GM19035 (cell line): ENCODE measurements around the gene TUBB2A.
"Not testable (repeated sequence)": the region's sequence is repeated elsewhere in the genome, so short reads cannot be mapped to it uniquely, and the experiment has no call there.

ENCODE experiments used
- ATAC-seq: cut with Tn5 transposase; IDR thresholded peaks from one replicate; pipeline ENCODE4 v1.9.1; 2021; ENCODE audit not compliant: unreplicated experiment

TUBB2A gene

DNA sequence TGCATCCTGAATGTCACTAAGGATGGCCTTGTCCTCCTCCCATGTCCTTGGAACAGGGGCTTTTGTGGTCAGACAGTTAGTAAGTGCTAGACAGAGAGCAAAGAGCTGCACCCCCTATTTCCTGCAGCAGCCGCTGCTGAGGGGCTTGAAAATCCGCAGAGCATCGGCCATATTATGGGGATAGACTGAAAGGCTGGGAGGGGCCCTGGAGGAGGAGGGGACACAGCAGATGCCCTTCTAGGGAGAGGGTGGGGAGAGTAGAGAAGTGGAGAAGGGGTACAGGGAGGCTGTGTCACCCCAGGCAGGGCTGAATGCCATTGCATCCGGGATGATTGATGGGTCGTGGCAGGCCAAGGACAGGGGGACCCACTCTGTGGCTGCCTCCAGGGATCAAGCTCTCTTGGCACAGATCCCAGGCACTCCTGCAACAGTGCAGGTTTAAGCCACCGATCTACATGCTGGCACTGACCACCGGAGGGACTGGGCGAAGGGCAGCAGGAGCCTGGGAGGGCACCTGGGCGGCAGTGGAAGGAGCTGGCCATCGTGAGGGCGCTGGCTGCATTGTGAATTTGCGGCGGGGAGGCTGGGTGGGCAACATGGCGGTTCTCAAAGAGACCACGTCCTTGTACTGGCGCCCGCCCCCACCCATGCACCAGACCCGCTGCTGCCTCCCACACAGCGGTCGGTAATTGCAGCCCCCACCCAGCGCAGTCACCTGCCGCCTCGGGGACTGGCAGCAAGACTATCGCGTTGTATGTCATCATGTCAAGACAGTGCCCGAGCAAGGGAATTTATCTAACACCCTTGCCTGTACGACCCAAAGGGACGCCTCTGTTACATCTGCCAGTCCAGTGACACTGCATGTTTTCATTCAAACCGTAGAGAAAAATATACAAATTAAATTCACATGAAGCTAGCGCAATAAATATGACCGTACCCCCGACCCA is 887 bp downstream of the TUBB2A start:
- peak; percentile 14 for ATAC-seq

DNA sequence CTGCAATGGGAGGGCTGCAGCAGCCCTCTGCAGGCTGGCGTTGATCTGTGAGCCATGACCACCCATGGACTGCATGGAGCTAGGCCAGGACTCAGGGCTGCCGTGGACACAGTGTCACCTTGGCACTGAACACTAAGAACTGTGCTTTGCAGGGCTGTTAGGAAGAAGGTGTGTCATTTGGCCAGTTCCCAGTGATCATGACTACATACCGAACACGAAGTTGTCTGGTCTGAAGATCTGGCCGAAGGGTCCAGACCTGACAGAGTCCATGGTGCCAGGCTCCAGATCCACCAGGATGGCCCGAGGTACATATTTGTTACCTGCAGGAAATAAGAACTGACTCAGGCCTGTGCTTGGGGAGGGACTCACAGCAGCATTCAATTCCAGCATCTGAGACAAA is 1.9 kb downstream of the TUBB2A start:
- not testable (repeated sequence) for ATAC-seq

DNA sequence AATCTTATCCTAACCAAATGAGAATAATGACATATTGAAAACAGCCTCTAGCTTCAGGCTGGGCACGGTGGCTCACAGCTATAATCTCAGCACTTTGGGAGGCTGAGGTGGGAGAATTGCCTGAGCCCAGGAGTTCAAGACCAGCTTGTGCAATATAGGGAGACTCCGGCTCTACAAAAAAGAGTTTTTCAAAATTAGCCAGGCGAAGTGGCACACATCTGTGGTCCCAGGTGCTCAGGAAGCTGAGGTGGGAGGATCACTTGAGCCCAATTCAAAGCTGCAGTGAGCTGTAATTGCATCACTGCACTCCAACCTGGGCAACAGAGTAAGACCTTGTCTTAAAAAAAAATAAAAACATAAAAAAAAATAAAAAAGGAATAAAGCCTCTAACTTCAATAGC is 4.7 kb downstream of the TUBB2A start:
- ATAC-seq: no peak

DNA sequence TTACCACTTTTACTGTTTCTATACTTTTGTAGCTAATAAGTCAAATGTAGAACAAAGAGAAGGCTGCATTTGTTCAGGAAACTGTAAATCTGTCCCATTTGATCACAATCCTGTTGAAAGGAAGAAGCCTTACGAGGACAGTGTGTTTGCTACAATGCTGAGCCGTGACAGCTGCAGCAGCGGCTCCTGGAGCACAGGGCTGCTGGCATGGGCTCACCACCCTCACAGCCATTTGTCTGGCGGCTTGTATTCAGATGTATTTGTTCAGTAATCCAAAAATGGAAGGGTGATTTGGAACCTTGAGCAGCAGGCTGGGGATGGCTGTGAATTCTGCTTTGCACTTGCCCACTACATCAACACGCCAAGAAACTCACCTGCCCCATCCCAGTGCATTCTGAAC is 5.7 kb downstream of the TUBB2A start:
- no peak for ATAC-seq

DNA sequence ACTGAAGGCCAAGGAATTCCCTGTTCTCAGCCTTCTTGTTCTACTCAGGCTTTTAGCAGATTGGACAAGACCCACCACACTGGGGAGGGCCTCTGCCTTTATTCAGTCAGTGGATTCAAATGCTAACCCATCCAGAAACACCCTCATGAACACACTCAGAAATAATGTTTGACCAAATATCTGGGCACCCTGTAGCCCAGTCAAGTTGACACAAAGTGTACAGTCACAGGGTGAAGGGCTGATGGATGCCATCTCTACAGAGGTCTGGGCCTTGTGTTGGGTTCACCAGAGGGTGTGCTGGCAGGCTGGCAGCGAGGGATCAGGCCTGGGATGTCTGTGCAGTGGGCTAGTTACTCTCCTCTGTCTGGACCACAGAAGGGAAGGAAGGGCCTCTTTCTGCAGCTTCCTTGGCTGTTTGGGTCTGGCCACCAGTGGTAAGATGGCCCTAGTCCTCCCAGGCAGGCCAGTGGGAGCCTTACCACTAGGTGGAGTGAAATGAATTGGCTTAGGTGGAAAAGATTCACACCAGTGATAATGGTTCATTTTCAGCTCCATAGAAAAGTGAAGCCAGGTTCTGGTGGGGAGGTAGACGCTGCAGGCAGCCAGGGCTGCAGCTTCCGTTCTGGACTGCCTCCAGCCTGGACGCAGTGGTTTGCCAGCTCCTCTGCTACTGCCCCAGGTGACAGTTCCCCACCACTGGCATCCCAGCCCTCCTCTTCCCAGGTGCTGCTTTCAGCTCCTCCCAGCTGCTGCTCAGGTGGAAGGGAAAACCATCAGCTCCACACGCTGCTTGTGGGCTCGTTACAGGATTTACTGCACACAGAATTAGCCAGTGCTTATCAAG is 9.2 kb downstream of the TUBB2A start:
- no peak for ATAC-seq

DNA sequence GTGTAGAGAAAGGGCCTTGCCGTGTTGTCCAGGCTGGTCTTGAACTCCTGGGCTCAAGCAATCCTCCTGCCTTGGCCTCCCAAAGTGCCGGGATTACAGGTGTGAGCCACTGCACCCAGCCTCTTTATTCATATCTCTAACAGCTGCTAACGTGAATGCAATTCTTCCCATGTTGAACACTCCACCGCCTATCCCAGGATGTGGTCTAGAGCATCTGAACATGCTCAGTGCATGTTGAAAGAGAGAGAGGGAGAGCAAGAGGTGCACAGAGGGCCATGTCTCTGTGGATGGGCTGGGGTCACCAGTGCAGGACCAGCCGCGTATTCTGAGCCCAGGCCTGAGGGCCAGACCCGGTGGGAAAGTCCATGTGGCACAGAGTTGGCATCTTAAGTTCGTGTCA is 12.8 kb downstream of the TUBB2A start:
- ATAC-seq: no peak

DNA sequence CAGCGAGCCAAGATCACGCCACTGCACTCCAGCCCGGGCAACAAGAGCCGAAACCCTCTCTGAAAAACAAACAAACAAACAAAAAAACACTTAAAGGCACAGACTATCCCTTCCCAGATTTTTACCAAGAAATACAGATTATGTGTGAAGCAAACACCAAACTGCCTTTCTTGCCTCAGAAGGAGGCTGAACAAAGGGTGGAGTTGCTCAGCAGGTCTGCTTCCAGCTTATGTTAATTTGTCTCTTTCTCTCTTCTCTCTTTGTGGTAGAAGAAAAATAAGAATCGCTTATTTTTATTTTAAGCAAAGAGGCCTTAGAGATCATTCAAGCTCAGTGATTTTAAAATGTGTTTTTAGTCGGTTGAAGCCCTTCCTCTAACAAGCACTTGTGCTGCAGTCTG is 14.2 kb downstream of the TUBB2A start:
- no peak for ATAC-seq

DNA sequence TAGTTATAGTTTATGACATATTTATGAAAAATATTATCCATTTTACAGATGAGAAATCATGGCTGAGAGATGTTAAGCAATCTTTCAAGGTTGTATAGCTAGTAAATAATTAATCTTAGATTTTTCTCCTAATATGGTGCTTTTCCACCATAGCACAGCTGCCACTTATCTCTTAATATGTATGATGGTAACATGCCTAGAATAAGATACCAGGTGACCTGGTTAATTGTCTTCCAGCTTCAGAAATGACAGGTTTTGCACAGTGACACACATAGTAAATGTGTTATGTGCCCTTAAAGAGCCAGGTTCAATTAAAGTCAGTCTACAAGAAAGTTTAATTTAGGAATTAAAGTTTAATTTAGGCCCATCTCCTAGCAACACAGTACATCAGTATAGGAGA is 14.8 kb downstream of the TUBB2A start:
- ATAC-seq: no peak

DNA sequence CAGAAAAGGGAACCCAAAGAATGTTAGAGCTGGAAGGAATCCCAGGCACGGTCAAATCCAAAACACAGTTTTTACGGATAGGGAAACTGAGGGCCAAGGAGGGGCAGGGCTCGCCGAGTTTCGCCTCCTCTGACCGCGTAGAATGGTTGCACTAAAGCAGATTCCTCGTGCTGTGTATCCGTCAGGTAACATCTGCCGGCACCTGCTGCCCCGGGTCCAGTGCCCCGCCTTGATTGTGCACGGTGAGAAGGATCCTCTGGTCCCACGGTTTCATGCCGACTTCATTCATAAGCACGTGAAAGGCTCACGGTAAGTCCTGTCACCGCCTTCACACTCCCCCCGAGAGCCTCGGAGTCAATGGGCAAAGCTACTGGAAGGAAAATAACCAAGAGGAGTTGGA is 17.1 kb downstream of the TUBB2A start:
- ATAC-seq: no peak

DNA sequence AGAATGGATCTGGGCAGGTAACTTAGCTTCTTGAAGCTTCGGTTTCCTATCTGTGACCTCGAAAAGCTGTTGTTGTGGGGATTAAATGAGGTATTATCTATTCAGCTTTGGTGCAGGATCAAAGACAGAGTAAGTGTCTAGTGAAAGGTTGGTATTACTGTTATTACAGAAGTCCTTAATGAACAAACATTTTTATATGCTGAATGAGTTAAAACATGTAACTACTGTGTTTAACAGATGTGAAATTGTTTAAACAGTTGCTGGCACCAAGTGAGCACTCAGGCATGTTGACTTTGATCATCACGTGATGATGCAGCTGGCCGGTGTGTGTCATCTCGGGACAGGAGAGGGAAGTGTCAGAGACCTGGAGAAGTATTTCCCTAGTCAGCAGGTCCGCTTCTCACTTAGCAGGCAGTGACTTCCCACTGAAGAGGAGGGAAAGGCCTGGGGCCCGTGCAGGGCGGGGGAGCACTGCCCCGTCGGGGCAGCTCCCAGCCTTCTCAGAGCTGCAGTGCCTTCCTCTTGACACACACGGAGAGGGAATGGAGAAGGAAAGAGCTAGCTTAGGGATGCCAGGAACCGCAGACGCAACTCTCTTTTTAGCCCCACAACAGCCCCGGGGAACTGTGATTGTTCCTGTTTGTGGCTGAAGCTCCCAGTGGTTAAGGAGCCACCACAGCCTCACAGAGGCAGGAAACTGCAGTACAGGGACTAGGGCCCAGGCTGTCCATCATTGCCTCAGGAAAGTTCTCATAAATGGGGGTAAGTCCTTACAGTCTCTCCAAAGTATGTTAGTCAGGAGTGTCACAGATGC is 18.0 kb downstream of the TUBB2A start:
- ATAC-seq: no peak

DNA sequence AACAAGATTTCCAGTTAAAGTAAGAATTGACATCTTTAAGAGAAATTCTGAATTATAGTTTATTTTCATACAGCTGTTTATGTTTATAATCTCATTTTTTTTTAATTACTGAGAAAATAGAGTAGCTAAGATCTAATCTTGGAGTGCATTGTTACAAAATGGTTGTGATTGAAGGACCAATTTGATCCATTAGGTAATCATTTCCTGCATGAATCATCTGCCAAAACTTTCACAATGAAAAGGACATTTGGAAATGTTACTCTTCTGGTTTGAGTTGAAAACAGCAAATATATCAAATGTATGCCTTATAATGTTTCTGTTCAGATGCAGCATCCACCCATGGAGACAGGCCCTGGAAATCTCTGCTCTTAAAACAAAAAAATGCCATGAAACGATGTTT is 19.0 kb downstream of the TUBB2A start:
- ATAC-seq: no peak

DNA sequence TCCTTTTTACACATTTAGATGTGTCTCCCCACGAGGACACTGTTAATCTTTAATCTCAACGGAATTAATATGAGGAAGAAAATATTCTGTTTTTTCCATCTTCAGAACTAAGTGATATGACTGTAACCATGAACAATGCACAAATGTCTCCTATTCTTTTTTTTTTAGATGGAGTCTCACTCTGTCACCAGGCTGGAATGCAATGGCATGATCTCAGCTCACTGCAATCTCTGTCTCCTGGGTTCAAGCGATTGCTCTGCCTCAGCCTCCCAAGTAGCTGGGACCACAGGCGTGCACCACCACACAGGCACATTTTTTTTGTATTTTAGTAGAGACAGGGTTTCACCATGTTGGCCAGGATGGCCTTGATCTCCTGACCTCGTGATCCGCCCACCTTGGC is 19.5 kb downstream of the TUBB2A start:
- ATAC-seq: not testable (repeated sequence)

DNA sequence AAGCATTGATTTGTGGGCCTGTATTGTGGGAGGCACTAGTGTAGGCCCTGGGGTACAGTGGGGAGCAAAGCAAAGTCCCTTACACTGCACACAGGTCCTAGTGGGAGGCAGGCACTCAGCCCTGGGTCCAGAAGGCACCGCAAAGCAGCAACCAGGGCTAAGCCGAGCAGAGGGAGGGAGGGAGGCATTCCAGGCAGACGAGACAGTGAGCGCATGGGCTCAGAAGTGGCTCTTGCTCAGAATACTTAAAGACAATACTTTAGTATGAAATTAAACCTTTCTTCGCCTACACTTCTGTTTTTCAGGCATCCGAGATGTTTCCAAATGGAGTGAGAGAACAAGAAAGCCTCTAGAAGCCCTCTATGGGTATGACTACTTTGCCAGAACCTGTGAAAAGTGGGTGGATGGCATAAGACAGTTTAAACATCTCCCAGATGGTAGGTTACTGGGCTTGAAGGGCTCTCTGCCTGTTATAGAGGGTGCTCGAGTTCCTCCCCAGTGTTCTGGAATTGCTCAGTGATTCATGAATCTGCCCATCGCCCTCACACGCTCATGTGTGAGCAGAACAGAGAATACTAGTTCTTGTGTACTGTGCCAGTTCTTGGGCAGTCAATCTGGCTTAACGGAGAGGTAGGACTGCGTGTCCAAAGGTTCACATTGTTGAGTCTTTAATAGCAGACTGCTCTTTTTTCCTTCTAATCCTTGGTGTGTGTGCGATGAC is 20.1 kb downstream of the TUBB2A start:
- ATAC-seq: no peak

DNA sequence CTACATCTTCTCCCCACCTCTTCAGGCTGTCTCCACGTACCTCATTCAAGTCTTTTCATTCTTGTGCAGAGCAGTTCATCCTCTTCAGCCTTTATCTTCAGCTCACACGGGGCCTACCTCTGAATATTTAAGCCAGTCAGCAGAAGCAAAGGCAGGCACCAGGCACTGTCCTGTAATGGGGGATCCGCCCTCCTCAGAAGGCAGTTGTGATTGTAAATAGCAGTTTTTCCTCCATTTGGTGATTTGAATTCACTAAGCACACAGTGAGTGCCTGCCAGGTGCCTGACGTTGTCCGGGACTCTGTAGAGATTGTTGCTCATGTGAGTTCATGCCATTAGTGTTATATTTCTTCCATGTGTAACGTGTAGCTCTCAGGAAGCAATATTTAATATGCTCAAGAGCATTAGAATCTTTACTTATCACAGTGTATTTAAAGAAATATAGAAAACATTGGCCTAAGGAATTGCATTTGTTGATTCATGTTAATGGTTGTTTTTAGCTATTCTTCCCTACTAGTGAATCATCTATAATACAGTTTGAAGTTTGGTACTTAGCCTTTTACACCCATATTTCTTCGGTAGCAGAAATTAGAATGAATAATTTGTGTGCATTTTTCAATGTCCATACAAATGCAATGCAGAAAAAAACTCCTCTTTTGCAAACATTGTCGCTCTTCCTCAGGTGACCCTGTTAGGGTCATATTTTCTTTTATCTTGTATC is 20.9 kb downstream of the TUBB2A start:
- no peak for ATAC-seq

DNA sequence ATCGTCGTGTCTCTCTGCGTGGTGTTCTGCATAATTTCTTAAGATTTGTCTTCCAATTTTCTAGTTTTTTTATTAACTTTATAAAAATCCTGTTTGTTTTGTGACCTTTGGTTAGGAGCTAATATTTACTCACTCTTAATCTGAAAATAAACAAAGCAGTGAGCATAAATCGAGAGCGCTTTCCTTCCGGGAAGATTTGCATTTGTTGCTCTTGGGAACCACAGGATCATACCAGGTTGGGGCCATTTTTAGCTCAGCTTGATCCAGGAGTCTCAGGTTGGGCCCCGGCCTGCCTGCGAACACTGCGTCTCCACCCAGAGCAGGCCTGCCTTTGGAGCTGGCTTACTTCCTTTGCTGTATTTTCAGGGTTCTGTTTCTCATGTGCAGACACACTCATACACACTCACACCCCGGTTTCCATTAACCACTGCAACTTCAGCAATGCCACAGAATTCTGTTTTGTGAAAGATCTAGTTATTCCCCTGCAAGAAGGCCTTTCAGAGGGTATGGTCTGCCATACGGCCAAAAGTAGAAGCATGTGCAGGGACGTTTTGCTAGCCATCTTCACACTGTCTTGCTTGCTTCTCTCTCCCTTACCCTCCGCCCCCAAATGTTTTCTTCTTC is 21.6 kb downstream of the TUBB2A start:
- ATAC-seq: no peak

DNA sequence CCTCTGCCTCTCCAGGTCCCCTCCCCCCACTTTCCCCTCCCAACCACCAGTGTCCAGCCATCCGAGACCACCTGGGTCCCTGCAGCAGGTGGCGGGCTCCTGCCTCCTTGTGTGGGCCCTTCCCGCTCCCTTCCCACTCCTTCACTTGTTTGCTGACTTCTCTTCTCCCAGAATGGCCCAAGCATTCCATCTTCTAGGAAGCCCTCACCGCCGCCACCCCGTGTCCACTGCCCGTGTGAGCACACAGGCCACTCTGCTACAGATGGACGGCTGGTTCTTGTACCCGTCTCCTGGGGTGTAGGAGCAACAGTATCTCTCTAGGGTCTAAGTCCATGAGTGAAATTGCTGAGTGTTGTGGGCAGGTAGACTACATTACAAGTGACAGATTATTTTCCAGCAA is 23.8 kb downstream of the TUBB2A start:
- no peak for ATAC-seq

DNA sequence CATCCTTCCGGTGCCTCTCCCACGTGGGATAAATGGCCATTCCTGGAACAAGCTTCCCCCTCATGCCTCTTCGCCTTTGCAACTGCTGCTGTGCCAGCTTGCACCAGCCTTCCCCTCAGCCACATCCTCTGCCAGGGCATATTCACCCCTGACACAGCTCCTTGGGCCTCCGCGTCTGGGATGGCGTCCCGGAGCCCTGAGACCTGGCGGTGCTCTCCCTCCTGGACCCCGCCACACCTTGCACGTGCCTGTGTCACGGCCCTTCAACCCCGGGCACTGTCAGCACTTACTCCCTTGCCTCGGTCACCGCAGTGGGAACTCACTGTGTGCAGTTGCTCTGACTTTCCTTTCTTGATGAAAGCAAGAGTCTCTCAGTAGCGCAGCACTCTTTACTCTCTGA is 25.6 kb downstream of the TUBB2A start:
- no peak for ATAC-seq

DNA sequence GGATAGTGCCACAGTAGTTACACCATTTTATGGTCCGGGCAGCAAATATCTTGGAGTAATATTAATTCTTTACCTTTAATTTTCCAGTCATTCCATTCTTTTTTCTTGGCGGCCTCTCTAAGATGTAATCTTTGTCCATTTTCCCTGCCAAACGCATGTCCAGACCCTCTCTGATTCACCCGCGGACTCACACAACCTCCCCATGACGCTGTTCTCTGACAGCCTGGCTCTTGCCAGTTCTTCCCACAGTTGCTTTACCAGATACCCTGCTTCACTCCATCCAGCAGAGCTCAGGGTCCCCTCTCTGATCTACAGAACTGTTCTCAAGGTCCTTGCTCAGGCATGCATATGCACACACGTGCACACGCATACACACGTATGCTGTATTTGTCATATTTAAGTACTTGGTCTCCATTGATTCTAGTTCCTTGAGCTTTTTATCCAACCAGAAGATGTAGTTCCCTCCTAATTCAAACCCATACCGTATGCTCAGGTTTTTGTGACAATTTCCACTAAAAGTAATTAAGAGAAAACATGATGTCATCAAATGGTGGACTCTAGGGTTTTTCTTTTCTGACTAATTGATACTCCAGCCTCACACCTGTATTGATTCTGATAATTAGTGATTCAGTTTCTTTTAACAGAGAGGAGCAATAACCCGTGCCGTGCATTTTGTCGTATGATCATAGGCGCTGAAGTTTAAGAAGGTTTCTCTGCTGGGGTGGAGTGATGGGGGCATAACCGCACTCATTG is 28.8 kb downstream of the TUBB2A start:
- no peak for ATAC-seq

DNA sequence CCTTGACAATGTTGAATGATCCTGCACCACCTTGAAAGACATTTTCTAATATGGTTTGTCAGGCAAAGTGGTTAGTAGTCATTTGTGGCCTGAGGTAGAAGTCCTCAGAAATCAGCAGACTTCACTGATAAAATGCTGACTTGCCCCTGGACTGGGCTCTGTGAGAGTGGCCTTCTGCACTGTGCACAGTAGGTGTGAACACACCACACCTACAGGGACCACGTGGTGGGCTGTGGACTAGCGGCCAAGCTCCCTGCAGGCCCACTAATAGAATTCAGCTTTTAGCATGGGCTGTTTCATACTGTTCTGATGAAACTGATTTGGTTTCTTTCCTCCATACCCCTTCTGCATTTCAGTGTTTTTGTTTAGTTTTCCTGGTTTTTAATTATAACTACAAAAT is 31.5 kb downstream of the TUBB2A start:
- no peak for ATAC-seq
